ENCODE results near the gene FOXK1. TPM values are rescaled to one million over a fixed set of nuclear protein-coding genes. Genes with fewer than 3 reads are reported as not detected.
A peak's percentile ranks its signal among the peaks of the same experiment; 100 is the strongest.

The FOXK1 gene
- total and polyA plus RNA-seq, 2 of the 13 experiments (the other 11 are each of a cell fraction or from before 2014, with no cell fraction given), result 4.6 to 8.8 TPM

DNA sequence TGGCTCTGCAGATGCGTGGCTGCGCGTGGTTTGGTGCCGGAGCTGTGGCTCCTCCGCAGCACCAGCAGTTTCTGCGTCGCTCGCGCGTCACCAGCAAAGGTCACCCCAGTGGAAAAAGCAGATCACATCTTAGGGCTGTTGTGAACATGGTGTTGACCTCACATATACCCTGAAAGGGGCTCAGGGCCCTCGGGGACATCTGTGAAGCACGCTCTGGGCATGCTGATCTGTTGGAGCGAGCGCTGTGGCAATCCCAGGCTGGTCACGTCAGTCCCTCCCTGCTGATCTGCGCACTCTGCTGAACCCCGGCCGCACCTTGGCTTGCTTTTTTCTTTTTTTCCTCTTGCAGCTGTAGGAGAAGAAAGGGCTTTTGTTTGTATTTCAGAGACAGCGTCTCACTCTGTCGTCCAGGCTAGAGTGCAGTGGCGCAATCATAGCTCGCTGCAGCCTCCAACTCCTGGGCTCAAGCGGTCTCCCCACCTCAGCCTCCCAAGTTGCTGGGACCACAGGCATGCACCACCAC is 60.0 kb downstream of the FOXK1 start (continued):
- TF ChIP-seq ZBTB40 (IDR thresholded peaks at IDR 0.05), result no peak
- TF ChIP-seq ZBTB40 (CRISPR knock-in tag; IDR thresholded peaks at IDR 0.05), result no peak
- TF ChIP-seq ZNF670 (CRISPR knock-in tag; IDR thresholded peaks at IDR 0.05; ENCODE audit: borderline replicate concordance), result no peak
- TF ChIP-seq ZFYVE20 (CRISPR knock-in tag; IDR thresholded peaks at IDR 0.05; ENCODE audit: borderline replicate concordance, low read depth), result no peak
- no peak for TF ChIP-seq RAD21 (CRISPR knock-in tag; IDR thresholded peaks at IDR 0.05)
- TF ChIP-seq ZNF567 (CRISPR knock-in tag; IDR thresholded peaks at IDR 0.05; ENCODE audit: borderline replicate concordance), result 0 out of 2 replicates have a peak, but pooled peaks have one; percentile 49
- 0 out of 2 replicates have a peak, but pooled peaks have one; percentile 29 for TF ChIP-seq CSRNP1 (CRISPR knock-in tag; IDR thresholded peaks at IDR 0.05)
- no peak for TF ChIP-seq POLR2AphosphoS5 (IDR thresholded peaks at IDR 0.05; ENCODE audit: low read depth, low read length)
- peak; percentile 87; the same call in 1 of the 2 replicates for TF ChIP-seq NCOR1 (IDR thresholded peaks at IDR 0.05; ENCODE audit: borderline replicate concordance, low read length)
- no peak for TF ChIP-seq JUNB (CRISPR knock-in tag; IDR thresholded peaks at IDR 0.05; ENCODE audit: borderline replicate concordance)
- TF ChIP-seq, protein P1, sequence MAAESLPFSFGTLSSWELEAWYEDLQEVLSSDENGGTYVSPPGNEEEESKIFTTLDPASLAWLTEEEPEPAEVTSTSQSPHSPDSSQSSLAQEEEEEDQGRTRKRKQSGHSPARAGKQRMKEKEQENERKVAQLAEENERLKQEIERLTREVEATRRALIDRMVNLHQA (CRISPR knock-in tag; IDR thresholded peaks at IDR 0.05), result no peak
- TF ChIP-seq ATF6 (CRISPR knock-in tag; conservative IDR thresholded peaks at IDR 0.05), result no peak
- no peak for TF ChIP-seq FLYWCH1 (CRISPR knock-in tag; IDR thresholded peaks at IDR 0.05)
- no peak for TF ChIP-seq RBAK (CRISPR knock-in tag; IDR thresholded peaks at IDR 0.05)
- no peak; the same call in 1 of the 2 replicates for TF ChIP-seq CENPT (CRISPR knock-in tag; IDR thresholded peaks at IDR 0.05; ENCODE audit: low read depth)
- TF ChIP-seq PCBP2 (optimal IDR thresholded peaks at IDR 0.05; ENCODE audit: low read depth, low read length, poor library complexity, severe bottlenecking), result no peak
- TF ChIP-seq ZEB1 (IDR thresholded peaks at IDR 0.05; ENCODE audit: insufficient replicate concordance, low read depth), result no peak

Data from HepG2 (cell line).